Hepatocyte (in vitro differentiated cells): ENCODE measurements around the gene CD7. TPM values are rescaled to one million over a fixed set of nuclear protein-coding genes. Genes with fewer than 3 reads are reported as not detected.

ENCODE experiments used
- DNase-seq: peaks from one replicate; pipeline ENCODE4 v3.0.0-alpha.2; 2016; ENCODE audit warnings: low spot score
- H2AFZ ChIP-seq: fragments of 200-600 bp; sonication (generic); 2 replicates; pipeline ENCODE4 v1.6.0; 2016; ENCODE audit warnings: antibody characterized with exemption, mild to moderate bottlenecking
- H3K27ac ChIP-seq: fragments of 200-600 bp; sonication (generic); 2 replicates; pipeline ENCODE4 v1.5.1; 2016; ENCODE audit warnings: mild to moderate bottlenecking
- H3K27me3 ChIP-seq: fragments of 200-600 bp; sonication (generic); 2 replicates; pipeline ENCODE4 v1.6.1; 2016
- H3K36me3 ChIP-seq: fragments of 200-600 bp; sonication (generic); replicated peaks from 2 replicates; pipeline ENCODE4 v1.5.1; 2016; ENCODE audit warnings: low read depth; ENCODE audit not compliant: insufficient read depth
- H3K4me1 ChIP-seq: fragments of 200-600 bp; sonication (generic); 2 replicates; pipeline ENCODE4 v1.5.1; 2016; ENCODE audit warnings: mild to moderate bottlenecking, moderate library complexity; ENCODE audit not compliant: insufficient read depth
- H3K4me2 ChIP-seq: fragments of 200-600 bp; sonication (generic); 2 replicates; pipeline ENCODE4 v1.6.0; 2016
- H3K4me3 ChIP-seq: fragments of 200-600 bp; sonication (generic); 2 replicates; pipeline ENCODE4 v1.5.1; 2016; ENCODE audit warnings: mild to moderate bottlenecking
- H3K79me2 ChIP-seq: fragments of 200-600 bp; sonication (generic); 2 replicates; pipeline ENCODE4 v1.6.0; 2017; ENCODE audit warnings: mild to moderate bottlenecking
- H3K9me2 ChIP-seq: fragments of 200-600 bp; sonication (generic); replicated peaks from 2 replicates; pipeline ENCODE4 v1.6.0; 2017; ENCODE audit warnings: mild to moderate bottlenecking; ENCODE audit not compliant: insufficient read depth
- H3K9me3 ChIP-seq: fragments of 200-600 bp; sonication (generic); 2 replicates; pipeline ENCODE4 v1.5.1; 2016; ENCODE audit warnings: low read depth, mild to moderate bottlenecking
- H4K20me1 ChIP-seq: fragments of 200-600 bp; sonication (generic); 2 replicates; pipeline ENCODE4 v1.6.0; 2016; ENCODE audit warnings: mild to moderate bottlenecking; ENCODE audit not compliant: insufficient read depth, poor library complexity, severe bottlenecking
- CTCF ChIP-seq: fragments of 200-600 bp; sonication (generic); IDR thresholded peaks from 2 replicates; pipeline ENCODE4 v1.5.1; 2016; ENCODE audit warnings: antibody characterized with exemption, mild to moderate bottlenecking; ENCODE audit not compliant: poor library complexity
- EZH2 ChIP-seq: fragments of 200-600 bp; sonication (generic); IDR thresholded peaks from 2 replicates; pipeline ENCODE4 v1.6.1; 2016; ENCODE audit warnings: antibody characterized with exemption, mild to moderate bottlenecking, borderline replicate concordance
- EZH2phosphoT487 ChIP-seq: fragments of 200-600 bp; sonication (generic); IDR thresholded peaks from one replicate; pipeline ENCODE4 v1.6.1; 2018; ENCODE audit warnings: antibody characterized with exemption, mild to moderate bottlenecking, low read depth, moderate library complexity; ENCODE audit not compliant: unreplicated experiment, severe bottlenecking
- WGBS: methylation state at CpG from one replicate; pipeline ENCODE4 v1.1.6; 2016; ENCODE audit warnings: low lambda C conversion rate; ENCODE audit errors: missing lambda C conversion rate; 5-methylcytosine and 5-hydroxymethylcytosine counted together
- polyA plus RNA-seq: library from polyadenylated mRNA; unstranded; fragments of >200 nt; fragmentation: Nextera tagmentation; extraction: Ambion mirVana; gene quantifications from 2 replicates; pipeline ENCODE4 v1.2.1, GENCODE V29; 2016
- total RNA-seq: library from RNA; depleted of rRNA; stranded (reverse); fragments of >200 nt; gene quantifications from 2 replicates; pipeline ENCODE4 v1.2.3, GENCODE V29; 2014

CD7 gene
- total and polyA plus RNA-seq, 2 experiments from 2014 or later: 1.8 to 7.0 TPM

DNA sequence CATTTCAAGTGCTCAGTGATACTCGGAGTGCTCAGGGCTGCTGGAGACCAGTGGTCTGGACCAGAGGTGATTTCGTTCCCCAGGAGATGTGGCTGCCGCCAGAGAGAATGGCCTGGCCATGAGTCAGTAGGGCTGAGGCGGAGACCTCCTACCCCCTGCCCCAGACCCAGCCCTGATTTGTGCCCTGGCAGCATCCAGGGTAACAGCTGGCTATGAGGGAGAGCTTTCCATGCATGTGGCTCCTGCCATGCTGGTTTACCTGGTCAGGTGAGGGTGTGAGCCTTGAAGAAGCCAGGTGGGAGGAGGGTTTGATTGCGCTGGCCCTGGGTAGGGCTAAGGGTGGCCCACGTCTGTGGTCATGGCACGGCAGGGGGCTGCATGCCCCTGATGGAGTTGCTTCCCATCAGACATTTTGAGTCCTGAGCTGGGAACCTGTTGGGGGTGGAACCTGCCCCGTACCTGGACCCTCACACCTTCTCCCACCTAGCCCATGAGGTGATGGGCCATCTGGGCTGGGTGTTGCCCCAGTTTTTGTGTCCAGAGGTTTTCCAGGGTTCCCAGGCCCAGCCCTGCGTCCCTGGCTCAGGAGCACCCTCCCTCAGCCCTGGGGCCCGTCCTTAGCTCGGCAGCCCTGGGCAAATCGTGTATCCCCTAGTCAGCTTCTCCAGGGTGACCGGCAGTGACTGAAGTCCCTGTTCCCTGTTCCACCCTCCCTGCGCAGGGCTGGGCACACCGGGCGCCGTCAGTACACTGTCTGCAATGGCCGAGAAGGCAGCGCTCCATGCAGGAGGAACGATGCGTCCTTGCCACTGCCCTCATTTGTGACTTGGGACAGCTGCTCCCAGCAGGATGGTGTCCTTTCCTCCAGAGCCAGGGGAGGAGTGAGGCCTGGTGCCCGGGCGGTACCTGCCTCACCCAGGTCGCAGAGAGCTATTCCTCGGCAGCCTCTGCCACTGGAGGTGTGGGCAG is 34.9 kb downstream of the CD7 start:
- no peak overlapping the region for H3K27ac ChIP-seq
- WGBS: 95% methylated on average over 25 of the region's 25 CpGs
- no peaks in the 10 kb centered on the region for H3K36me3 ChIP-seq
- no peaks in the 10 kb centered on the region for H3K27me3 ChIP-seq
- no peaks in the 10 kb centered on the region for H3K9me3 ChIP-seq
- no peaks in the 10 kb centered on the region for H3K9me2 ChIP-seq
- no peaks in the 10 kb centered on the region for H4K20me1 ChIP-seq
- H2AFZ ChIP-seq: no peak overlapping the region
- TF ChIP-seq EZH2phosphoT487: no peak
- no peak for TF ChIP-seq CTCF
- no peak for TF ChIP-seq EZH2
- no peak overlapping the region for H3K4me2 ChIP-seq
- H3K79me2 ChIP-seq: no peaks in the 10 kb centered on the region
- H3K4me3 ChIP-seq: no peak overlapping the region
- DNase-seq: no peak
- peaks cover 3% of the 10 kb centered on the region for H3K4me1 ChIP-seq

DNA sequence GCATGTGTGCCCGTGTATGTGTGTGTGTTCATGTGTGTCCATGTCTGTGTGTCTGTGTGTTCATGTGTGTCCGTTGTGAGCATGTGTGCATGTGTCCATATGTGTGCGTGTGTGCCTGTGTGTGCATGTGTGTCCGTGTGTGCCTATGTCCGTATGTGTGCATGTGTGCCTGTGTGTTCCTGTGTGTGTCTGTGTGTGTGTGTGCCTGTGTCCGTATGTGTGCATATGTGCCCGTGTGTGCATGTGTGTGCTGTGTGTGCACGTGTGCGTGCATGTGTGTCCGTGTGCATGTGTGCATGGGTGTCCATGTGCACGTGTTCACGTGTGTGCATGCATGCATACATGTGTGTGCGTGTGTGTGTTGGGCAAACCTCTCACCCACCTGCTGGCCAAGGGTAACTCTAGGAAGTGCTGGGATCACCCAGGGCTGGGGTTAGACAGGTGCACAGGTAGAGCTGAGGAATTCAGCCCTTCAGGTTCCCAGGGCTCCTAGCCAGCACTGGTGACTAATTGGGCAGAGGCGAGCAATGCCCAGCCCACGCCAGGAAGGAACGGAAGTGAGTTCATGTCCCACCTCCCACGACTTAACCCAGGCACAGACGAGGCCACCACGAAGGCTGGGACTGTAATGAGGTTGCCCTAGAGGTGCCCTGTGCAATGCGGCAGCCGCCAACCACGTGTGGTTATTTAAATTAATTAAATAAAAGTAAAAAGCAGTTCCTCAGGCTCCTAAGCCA is 35.7 kb downstream of the CD7 start:
- no peak overlapping the region for H3K4me3 ChIP-seq
- H3K9me2 ChIP-seq: no peaks in the 10 kb centered on the region
- H3K4me2 ChIP-seq: no peak overlapping the region
- no peak overlapping the region for H2AFZ ChIP-seq
- no peak for TF ChIP-seq EZH2phosphoT487
- WGBS: 94% methylated on average over 22 of the region's 22 CpGs
- H3K9me3 ChIP-seq: no peaks in the 10 kb centered on the region
- no peaks in the 10 kb centered on the region for H3K36me3 ChIP-seq
- no peak overlapping the region for H3K27ac ChIP-seq
- no peaks in the 10 kb centered on the region for H3K79me2 ChIP-seq
- peaks cover 8% of the 10 kb centered on the region for H3K4me1 ChIP-seq
- no peaks in the 10 kb centered on the region for H4K20me1 ChIP-seq
- H3K27me3 ChIP-seq: no peaks in the 10 kb centered on the region
- DNase-seq: no peak

- Histone ChIP-seq H3K27me3 (no peaks in the 10 kb centered on the region), H2AFZ (no peak overlapping the region), H3K9me2 (no peaks in the 10 kb centered on the region), H3K79me2 (no peaks in the 10 kb centered on the region), H4K20me1 (no peaks in the 10 kb centered on the region), H3K4me3 (no peak overlapping the region), H3K9me3 (no peaks in the 10 kb centered on the region), H3K27ac (no peak overlapping the region), H3K4me2 (no peak overlapping the region), H3K4me1 (peaks cover 8% of the 10 kb centered on the region), H3K36me3 (no peaks in the 10 kb centered on the region)
- 87% methylated on average over 7 of the region's 7 CpGs for WGBS
- TF ChIP-seq CTCF: no peak
- no peak for TF ChIP-seq EZH2
- TF ChIP-seq EZH2phosphoT487: no peak
- no peak for DNase-seq
These were observed 36.3 kb downstream of the CD7 start for GRCh38 chr17:82281076-82281475.

GRCh38 chr17:82280537-82280936 is 36.9 kb downstream of the CD7 start:
- Histone ChIP-seq H3K27ac (no peak overlapping the region), H3K79me2 (no peaks in the 10 kb centered on the region), H3K9me2 (no peaks in the 10 kb centered on the region), H3K27me3 (no peaks in the 10 kb centered on the region), H3K36me3 (no peaks in the 10 kb centered on the region), H3K9me3 (no peaks in the 10 kb centered on the region), H4K20me1 (no peaks in the 10 kb centered on the region), H2AFZ (no peak overlapping the region), H3K4me2 (no peak overlapping the region), H3K4me1 (peaks cover 11% of the 10 kb centered on the region), H3K4me3 (no peak overlapping the region)
- 94% methylated on average over 8 of the region's 8 CpGs for WGBS
- no peak for DNase-seq
- TF ChIP-seq CTCF: no peak
- no peak for TF ChIP-seq EZH2
- no peak for TF ChIP-seq EZH2phosphoT487
